Activated T-cell treated with anti-CD3 and anti-CD28 coated beads for 1 hour (primary cell): ENCODE measurements around the gene HAUS1.
A peak's percentile ranks its signal among the peaks of the same experiment; 100 is the strongest.

Source experiments
- DNase-seq: peaks from one replicate; pipeline ENCODE4 v3.0.0-alpha.2; 2020; ENCODE audit warnings: low read depth

Gene HAUS1, protein sequence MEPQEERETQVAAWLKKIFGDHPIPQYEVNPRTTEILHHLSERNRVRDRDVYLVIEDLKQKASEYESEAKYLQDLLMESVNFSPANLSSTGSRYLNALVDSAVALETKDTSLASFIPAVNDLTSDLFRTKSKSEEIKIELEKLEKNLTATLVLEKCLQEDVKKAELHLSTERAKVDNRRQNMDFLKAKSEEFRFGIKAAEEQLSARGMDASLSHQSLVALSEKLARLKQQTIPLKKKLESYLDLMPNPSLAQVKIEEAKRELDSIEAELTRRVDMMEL

DNA sequence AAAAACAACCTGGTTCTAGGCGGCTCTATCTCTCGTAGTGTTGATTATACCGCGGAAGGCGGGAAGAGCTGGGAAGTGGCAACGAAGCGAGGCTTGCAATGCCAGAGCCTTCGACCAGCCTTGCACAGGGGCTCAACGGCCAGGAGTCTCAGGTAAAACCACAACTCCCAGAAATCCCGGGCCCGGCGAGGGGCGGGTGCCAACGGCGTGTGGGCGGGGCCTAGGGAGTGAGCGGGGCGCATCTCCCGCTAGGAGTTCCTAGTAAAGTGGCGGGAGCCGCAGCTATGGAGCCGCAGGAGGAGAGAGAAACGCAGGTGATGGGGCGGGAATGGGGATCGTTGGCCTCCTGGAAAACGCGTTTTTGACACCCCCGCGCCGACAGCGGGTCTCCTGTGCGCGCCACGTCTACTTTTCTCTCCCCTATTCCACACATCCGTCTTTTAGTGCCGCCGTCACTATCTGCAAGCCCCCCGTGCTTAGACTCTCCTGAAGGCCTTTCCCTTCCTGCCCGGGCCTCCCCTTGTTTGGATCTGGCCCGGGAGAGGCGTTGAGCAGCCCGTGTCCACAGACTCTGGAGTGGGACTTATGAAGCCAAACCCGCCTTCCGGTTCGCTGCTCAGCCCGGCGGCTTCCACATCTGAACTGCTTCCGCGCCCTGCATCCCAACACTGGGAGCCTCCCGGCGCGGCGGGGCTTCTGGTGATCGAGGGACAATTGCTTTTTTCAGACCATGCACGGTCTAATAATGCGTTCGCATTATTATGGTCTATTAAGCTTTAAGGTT is at the start of gene HAUS1:
HAUS1 (plus strand) TSS at position 258 of the 784 bp plus-strand sequence; CDS start at position 285, 27 bp downstream.
- DNase-seq = peak; percentile 79

DNA sequence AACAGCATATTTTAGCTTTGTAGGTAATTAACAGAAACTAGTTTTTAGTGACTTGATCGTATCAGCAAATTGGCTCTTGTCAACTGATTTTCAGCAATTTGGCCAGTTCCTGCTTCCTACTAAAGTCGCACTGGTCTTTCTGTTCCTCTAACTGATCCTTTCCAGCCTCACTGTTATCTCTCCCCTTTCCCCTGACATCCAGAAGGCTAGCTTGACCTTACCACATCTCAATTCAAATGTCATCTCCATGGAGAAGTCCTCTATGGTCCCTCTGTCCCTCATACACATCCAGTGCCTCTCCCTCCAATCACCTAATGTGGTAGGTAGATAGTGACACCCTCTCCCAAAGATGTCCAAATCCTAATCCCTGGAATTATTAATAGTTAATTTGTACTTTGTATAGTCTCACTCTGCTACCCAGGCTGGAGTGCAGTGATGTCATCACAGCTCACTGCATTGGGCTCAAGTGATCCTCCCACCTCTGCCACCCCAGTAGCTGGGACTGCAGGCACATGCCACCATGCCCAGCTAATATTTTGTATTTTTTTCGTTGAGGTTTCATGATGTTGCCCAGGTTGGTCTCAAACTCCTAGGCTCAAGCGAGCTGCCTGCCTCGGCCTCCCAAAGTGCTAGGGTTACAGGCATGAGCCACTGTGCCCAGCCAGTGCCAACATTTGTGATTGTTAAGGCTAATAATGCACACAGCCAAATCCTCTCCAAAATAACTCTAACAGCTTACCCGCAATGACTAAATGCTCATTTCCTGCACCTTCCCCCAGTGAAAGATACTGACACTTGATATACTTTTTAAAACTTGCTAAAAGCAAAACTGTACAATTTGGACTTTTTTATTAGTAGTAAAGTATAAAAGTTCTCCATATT is 49.0 kb upstream of the HAUS1 start:
- no peak for DNase-seq

- DNase-seq = no peak
Measured at GRCh38 chr18:46055838-46056230, 48.4 kb upstream of the HAUS1 start.

DNA sequence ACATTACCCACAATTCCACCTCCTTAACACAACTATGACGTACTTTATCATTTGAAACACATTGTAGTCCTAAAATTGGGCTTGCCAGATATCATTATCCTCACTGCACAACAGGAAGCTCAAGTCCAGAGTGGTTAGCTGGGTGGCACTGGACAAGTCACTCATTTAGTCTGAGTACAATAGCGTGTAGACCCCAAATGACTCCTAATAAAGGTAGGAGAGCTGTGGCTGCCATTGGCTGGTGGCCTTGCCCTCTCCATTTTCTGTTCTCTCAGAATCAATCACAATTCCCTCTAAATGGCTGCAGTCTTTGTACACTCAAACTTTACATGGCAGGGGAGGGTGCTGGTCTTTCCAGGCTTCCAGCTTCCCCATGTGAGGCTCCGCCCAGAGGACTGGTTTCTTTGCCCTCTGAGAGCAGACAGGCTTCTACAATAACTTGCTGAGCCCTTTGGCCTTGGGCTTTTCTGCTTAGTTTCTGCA is 43.8 kb upstream of the HAUS1 start:
- no peak for DNase-seq

DNA sequence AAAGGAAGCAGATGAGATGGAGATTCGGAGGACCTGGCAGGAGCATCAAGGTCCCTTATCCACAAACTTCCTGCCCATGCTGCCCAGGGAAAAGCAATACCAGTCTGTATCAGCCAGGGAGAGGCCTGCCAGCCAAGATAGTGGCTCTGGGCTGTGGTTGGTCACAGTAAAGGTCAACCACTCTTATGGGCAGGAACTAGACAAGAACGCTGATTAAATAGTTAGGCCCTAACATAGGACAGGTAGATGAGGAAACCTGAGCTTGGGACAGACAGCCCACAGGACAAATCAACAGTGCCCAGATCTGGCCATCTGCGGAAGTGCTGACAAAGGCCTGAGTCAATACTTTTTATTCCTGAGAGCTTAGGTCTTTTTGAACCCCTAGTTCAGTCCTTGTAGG is 42.8 kb upstream of the HAUS1 start:
- no peak for DNase-seq

DNA sequence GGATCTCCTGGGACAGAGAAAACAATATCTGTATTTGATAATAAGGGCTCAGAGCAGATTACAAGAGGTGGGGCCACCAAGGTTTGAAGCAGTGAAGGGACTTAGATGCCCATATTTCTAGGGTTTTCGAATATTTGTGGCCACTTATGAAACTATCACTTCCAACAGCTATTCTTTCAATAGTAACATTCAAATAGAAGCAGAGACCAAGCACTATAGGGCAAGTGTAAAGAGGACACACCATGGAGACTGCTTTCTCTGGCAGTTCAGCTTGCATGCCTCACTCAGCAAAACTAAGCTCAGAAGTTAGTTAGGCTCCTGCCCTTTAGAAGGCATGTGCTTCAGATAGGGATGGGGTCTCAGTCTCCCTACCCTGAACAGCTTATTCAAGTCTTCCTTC is 42.4 kb upstream of the HAUS1 start:
- no peak for DNase-seq

DNA sequence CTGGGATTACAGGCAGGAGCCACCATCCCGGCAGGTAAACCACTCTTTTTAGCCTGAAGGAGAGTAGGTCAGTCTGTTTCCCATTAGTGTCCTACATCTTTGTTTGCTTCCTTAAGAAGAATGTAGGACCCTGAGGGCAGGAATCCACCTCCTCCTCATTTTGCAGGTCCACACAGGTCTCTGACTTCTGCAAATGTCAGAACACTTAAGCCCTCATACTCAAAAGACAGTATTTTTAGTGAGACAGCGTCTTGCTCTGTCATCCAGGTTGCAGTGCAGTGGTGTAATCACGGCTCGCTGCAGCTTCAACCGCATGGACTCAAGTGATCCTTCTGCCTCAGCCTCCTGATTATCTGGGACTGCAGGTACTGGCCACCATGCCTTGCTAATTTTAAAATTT is 41.4 kb upstream of the HAUS1 start:
- DNase-seq = no peak

GRCh38 chr18:46067438-46068007 is 36.7 kb upstream of the HAUS1 start:
- no peak for DNase-seq

DNA sequence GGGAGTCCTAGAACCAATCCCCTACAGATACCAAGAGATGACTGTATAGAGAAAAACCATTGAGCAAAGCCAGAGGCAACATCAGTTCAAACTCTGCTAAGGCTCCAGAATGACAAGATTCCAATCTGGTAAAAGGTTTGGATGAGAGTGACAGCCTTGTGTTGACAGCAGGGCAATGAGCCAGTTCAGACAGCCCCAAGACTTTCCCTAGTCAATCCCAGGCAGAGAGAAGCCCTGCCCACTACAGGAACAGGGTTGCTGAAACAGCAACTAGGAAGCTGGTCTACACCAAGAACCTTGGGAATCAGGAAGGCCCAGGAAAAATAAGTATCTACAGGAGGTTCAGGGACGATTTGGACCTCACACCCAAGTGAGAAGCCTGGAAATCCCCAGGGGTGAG is 35.4 kb upstream of the HAUS1 start:
- DNase-seq = no peak

DNA sequence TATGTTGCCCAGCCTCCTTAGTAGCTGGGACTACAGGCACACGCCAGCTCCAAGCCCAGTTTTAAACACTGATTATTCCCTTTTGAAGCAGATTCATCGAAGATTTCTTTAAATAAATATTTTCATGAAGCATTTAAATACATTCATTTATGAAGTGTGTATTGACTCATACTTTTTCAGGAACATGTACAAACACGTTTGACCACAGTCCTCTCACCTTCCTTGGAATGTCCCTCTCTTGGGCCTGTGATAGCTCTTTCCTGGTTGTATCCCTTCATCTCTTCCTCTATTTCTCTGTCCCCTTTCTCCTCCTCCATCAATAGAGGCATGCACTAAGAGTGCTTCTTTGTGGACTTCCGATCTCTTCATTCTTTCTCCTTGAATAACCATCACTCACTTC is 34.7 kb upstream of the HAUS1 start:
- DNase-seq = no peak

DNA sequence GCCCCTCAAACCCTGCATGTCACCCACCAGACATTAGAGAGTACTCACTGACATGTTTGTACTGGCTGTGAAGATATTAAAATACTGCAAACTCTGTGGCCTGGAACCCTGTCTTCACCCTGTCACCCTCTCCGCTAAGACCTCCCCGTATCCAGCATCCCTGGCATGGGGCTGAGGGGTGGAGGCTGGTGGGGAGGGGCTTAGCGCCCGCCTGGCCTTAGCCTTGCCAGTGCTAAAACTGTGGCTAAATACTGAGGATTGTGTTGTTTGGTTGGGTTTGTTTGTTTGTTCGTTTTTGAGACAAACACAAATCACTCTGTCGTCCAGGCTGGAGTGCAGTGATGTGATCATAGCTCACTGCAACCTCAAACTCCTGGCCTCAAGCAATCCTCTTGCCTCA is 34.0 kb upstream of the HAUS1 start:
- no peak for DNase-seq

GRCh38 chr18:46070815-46071652 is 33.2 kb upstream of the HAUS1 start:
- DNase-seq = no peak

GRCh38 chr18:46071653-46072375 is 32.4 kb upstream of the HAUS1 start, which contains the start of gene PSTPIP2:
TSS of gene PSTPIP2 (minus strand) at chr18:46072260. CDS start at chr18:46072188, 72 bp downstream.
- peak; percentile 58 for DNase-seq

GRCh38 chr18:46072376-46072867 is 31.8 kb upstream of the HAUS1 start:
- DNase-seq = no peak

- DNase-seq = no peak
Measured at GRCh38 chr18:46072959-46073358, 31.2 kb upstream of the HAUS1 start.

GRCh38 chr18:46073474-46074331 is 30.5 kb upstream of the HAUS1 start:
- DNase-seq = peak; percentile 22

GRCh38 chr18:46079336-46079735 is 24.8 kb upstream of the HAUS1 start:
- DNase-seq = no peak

- DNase-seq = no peak
Measured at GRCh38 chr18:46080156-46080555, 24.0 kb upstream of the HAUS1 start.

DNA sequence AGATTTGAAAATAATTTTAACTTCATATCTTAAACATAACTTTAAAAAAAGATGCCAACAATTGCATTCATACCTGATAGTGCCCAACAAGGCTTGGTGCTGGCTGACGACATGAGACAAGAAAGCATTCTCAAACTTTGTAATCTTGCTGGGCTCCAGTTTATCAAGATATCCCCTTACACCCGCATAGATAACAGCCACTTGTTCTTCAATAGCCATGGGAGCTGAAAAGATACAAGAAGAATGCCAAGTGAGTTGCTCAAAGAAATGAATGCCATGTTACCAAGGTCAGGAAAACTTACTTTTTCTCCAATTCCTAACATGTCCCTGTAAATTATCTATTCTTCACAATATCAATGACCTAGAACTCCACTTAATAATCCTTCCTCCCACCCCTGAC is 19.8 kb upstream of the HAUS1 start:
- DNase-seq = no peak
